Measurements from ENCODE around the gene CHD6. TPM values are rescaled to one million over a fixed set of nuclear protein-coding genes. Genes with fewer than 3 reads are reported as not detected.

The CHD6 gene
- total and polyA plus RNA-seq, 2 of the 13 experiments (the other 11 are each of a cell fraction or from before 2014, with no cell fraction given): 14.4 to 52.0 TPM

- 0 out of 3 replicates have a peak, but pooled peaks have one; percentile 34 for TF ChIP-seq MXI1 (IDR thresholded peaks at IDR 0.05; ENCODE audit: borderline replicate concordance, low read depth, low read length)
- TF ChIP-seq ZNF230 (CRISPR knock-in tag; IDR thresholded peaks at IDR 0.05): no peak
- TF ChIP-seq SALL1 (CRISPR knock-in tag; IDR thresholded peaks at IDR 0.05): peak; percentile 47; the same call in 1 of the 2 replicates
- TF ChIP-seq HIVEP1 (CRISPR knock-in tag; IDR thresholded peaks at IDR 0.05): 0 out of 2 replicates have a peak, but pooled peaks have one; percentile 56
- no peak for TF ChIP-seq MED8 (CRISPR knock-in tag; IDR thresholded peaks at IDR 0.05; ENCODE audit: insufficient replicate concordance)
- no peak; the same call in 1 of the 2 replicates for TF ChIP-seq SAP130 (CRISPR knock-in tag; IDR thresholded peaks at IDR 0.05; ENCODE audit: low read depth)
- TF ChIP-seq ZNF367 (CRISPR knock-in tag; IDR thresholded peaks at IDR 0.05; ENCODE audit: borderline replicate concordance): no peak
- peak; percentile 51; the same call in 1 of the 2 replicates for TF ChIP-seq TEAD2 (CRISPR knock-in tag; IDR thresholded peaks at IDR 0.05)
- no peak for TF ChIP-seq ZNF260 (CRISPR knock-in tag; IDR thresholded peaks at IDR 0.05; ENCODE audit: borderline replicate concordance, low read depth)
- no peak for TF ChIP-seq AFF4 (CRISPR knock-in tag; IDR thresholded peaks at IDR 0.05)
- no peak for TF ChIP-seq MLLT10 (CRISPR knock-in tag; IDR thresholded peaks at IDR 0.05)
- TF ChIP-seq NR1H2 (CRISPR knock-in tag; IDR thresholded peaks at IDR 0.05; ENCODE audit: borderline replicate concordance, low read depth): 0 out of 2 replicates have a peak, but pooled peaks have one; percentile 20
- no peak for TF ChIP-seq GFI1 (CRISPR knock-in tag; IDR thresholded peaks at IDR 0.05; ENCODE audit: borderline replicate concordance)
- TF ChIP-seq ELF1 (CRISPR knock-in tag; IDR thresholded peaks at IDR 0.05): no peak
- peak; percentile 13; the same call in 1 of the 2 replicates for TF ChIP-seq ZNF292 (CRISPR knock-in tag; IDR thresholded peaks at IDR 0.05; ENCODE audit: borderline replicate concordance, low read depth)
- 0 out of 2 replicates have a peak, but pooled peaks have one; percentile 44 for TF ChIP-seq TMF1 (CRISPR knock-in tag; IDR thresholded peaks at IDR 0.05; ENCODE audit: low read depth)
- no peak for TF ChIP-seq TFDP1 (CRISPR knock-in tag; IDR thresholded peaks at IDR 0.05; ENCODE audit: borderline replicate concordance)
- no peak for TF ChIP-seq PITX1 (CRISPR knock-in tag; IDR thresholded peaks at IDR 0.05)
- TF ChIP-seq, protein P1, sequence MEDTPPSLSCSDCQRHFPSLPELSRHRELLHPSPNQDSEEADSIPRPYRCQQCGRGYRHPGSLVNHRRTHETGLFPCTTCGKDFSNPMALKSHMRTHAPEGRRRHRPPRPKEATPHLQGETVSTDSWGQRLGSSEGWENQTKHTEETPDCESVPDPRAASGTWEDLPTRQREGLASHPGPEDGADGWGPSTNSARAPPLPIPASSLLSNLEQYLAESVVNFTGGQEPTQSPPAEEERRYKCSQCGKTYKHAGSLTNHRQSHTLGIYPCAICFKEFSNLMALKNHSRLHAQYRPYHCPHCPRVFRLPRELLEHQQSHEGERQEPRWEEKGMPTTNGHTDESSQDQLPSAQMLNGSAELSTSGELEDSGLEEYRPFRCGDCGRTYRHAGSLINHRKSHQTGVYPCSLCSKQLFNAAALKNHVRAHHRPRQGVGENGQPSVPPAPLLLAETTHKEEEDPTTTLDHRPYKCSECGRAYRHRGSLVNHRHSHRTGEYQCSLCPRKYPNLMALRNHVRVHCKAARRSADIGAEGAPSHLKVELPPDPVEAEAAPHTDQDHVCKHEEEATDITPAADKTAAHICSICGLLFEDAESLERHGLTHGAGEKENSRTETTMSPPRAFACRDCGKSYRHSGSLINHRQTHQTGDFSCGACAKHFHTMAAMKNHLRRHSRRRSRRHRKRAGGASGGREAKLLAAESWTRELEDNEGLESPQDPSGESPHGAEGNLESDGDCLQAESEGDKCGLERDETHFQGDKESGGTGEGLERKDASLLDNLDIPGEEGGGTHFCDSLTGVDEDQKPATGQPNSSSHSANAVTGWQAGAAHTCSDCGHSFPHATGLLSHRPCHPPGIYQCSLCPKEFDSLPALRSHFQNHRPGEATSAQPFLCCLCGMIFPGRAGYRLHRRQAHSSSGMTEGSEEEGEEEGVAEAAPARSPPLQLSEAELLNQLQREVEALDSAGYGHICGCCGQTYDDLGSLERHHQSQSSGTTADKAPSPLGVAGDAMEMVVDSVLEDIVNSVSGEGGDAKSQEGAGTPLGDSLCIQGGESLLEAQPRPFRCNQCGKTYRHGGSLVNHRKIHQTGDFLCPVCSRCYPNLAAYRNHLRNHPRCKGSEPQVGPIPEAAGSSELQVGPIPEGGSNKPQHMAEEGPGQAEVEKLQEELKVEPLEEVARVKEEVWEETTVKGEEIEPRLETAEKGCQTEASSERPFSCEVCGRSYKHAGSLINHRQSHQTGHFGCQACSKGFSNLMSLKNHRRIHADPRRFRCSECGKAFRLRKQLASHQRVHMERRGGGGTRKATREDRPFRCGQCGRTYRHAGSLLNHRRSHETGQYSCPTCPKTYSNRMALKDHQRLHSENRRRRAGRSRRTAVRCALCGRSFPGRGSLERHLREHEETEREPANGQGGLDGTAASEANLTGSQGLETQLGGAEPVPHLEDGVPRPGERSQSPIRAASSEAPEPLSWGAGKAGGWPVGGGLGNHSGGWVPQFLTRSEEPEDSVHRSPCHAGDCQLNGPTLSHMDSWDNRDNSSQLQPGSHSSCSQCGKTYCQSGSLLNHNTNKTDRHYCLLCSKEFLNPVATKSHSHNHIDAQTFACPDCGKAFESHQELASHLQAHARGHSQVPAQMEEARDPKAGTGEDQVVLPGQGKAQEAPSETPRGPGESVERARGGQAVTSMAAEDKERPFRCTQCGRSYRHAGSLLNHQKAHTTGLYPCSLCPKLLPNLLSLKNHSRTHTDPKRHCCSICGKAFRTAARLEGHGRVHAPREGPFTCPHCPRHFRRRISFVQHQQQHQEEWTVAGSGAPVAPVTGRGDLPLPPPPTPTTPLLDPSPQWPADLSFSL (CRISPR knock-in tag; IDR thresholded peaks at IDR 0.05): no peak
Observed at GRCh38 chr20:41618807-41619311, 682 bp upstream of the CHD6 start (continued).

All from HepG2 (cell line).